ENCODE results near the gene MAGEA3.
"Not testable (repeated sequence)": the region's sequence is repeated elsewhere in the genome, so short reads cannot be mapped to it uniquely, and the experiment has no call there.

Gene MAGEA3, protein sequence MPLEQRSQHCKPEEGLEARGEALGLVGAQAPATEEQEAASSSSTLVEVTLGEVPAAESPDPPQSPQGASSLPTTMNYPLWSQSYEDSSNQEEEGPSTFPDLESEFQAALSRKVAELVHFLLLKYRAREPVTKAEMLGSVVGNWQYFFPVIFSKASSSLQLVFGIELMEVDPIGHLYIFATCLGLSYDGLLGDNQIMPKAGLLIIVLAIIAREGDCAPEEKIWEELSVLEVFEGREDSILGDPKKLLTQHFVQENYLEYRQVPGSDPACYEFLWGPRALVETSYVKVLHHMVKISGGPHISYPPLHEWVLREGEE

DNA sequence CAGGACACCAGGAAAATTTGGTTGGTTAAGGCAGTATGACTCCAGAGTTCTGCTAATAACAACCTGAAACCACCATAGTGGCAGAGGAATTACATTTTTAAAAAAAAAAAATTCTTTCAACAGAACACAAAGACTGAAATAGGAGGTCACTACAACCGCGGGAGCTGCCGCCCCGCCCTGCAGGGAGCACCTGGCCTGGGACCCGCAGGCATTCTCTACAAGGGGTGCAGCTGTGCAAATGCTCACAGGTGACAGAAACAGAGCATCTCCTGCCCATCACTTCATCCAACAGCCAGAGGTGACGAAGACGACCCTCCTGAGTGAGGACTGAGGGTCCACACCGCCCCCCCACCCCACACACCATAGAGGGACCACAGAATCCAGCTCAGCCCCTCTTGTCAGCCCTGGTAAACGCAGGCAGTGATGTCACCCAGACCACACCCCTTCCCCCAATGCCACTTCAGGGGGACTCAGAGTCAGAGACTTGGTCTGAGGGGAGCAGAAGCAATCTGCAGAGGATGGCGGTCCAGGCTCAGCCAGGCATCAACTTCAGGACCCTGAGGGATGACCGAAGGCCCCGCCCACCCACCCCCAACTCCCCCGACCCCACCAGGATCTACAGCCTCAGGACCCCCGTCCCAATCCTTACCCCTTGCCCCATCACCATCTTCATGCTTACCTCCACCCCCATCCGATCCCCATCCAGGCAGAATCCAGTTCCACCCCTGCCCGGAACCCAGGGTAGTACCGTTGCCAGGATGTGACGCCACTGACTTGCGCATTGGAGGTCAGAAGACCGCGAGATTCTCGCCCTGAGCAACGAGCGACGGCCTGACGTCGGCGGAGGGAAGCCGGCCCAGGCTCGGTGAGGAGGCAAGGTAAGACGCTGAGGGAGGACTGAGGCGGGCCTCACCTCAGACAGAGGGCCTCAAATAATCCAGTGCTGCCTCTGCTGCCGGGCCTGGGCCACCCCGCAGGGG, at the start of gene MAGEA3:
Gene MAGEA3, plus strand, starts transcription at position 843 of the 980 bp plus-strand sequence. CDS start 2,039 bp downstream, outside the sequence.
- H3K4me3 ChIP-seq (ENCODE audit: low read depth, low read length); DNase-seq (ENCODE audit: low read depth): not testable (repeated sequence)

DNA sequence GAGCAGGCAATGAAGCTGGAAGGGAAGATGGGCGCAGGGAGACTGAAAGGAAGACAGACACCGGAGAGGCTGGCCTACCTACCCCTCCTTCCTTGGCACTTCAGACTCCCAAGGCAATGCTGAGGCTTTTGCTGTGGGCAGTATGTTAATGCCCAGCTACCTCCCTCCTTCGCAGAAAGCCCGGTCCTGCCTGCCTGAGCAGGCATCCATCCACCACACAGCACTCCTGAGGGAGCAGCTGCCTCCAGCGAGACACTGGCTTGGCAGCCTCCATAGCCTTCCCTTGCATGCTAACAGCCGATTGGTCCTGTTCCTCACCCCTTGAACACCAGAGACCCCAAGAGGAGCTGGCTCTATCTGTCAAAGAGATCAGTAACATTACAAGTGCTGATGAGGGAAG, 46.5 kb upstream of the MAGEA3 start:
- H3K4me3 ChIP-seq (ENCODE audit: low read depth, low read length), result no peak overlapping the region
- no peak for DNase-seq (ENCODE audit: low read depth)

DNA sequence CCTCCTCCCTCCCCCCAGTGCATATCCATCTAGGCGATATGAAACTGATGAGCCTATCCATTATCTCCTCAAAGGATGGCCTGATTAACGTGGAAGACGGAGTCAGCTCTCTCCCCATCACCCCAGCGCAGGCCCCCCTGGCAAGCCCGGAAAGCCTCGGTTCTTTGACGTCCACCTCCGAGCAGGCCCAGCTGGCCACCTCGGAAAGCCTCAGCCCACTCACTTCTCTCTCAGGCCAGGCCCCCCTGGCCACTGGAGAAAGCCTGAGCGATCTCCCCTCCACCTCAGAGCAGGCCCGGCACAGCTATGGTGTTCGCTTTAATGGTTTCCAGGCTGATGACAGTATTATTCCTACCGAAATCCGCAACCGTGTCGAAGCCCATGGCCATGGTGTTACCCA, 46.1 kb upstream of the MAGEA3 start:
- no peak for DNase-seq (ENCODE audit: low read depth)
- no peak overlapping the region for H3K4me3 ChIP-seq (ENCODE audit: low read depth, low read length)

DNA sequence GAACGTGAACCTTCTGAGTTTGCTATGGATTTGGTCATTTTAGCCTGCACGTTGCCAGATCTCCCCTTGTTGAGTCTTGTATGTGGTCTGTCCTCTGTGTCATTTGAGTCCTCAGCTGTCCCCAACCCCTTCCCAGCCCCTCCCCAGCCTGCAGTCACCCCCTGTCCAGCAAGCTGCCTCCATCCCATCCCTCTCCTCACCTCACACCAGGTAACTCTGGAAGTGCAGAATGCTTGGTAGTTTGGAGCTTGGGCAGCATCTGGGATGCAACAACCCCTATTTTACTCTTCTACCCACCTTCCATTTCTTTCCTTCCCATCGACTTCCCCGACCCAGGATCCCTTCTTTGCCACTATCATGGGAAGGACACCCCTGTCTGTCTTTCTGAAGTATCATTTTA, 42.5 kb upstream of the MAGEA3 start:
- no peak overlapping the region for H3K4me3 ChIP-seq (ENCODE audit: low read depth, low read length)
- DNase-seq (ENCODE audit: low read depth), result no peak

DNA sequence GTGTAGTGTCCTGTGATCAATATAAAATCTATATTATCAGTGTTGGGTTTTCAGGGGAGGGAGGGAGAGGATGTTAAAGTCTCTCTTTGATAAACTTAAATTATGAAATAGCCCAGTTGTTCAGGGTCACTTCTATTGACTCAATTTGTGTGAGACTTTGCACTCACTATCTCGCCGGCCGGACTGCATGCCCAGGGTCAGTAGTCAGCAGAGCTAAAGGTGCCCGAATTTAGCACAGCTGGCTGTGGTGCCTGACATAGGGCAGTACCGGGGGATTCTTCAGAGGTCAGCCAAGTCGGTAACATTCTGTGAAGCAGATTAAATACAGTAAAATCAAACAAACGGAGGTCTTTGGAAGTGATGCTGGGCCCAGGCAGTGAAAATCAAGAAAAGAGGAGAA, 41.7 kb upstream of the MAGEA3 start:
- no peak overlapping the region for H3K4me3 ChIP-seq (ENCODE audit: low read depth, low read length)
- no peak for DNase-seq (ENCODE audit: low read depth)

DNA sequence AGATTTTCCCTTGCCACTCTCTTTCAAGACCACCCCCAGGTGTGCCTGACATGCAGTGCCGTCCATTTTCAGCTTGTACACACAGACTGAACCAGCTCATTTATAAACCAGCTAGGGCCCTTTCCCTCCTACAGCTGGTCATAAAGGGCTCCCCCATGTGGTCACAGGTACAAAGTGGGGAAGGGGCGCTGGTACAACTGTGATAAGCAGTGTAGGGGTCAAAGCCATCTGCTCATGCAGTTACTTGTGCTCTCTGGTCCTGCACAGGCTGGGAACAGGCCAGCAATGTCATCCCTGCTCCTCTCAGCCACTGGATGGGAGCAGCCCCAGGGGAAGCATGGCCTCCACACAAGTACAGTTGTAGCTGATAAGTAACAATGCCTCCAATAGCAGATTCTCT, 40.3 kb upstream of the MAGEA3 start:
- DNase-seq (ENCODE audit: low read depth), result no peak
- H3K4me3 ChIP-seq (ENCODE audit: low read depth, low read length), result no peak overlapping the region

DNA sequence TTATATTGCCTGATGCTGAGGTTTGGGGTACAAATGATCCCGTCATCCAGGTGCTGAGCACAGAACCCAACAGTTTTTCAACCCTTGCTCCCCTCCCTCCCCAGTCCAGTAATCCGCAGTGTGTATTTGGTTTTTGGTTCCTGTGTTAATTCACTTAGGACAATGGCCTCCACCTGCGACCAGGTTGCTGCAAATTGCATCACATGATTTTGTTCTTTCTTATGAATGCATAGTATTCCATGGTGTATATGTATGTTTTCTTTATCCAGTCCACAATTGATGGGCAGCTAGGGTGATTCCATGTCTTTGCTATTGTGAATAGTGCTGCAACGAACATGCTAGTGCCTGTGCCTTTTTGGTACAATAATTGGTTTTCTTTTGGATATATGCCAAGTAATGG, 35.5 kb upstream of the MAGEA3 start:
- DNase-seq (ENCODE audit: low read depth), result no peak
- no peak overlapping the region for H3K4me3 ChIP-seq (ENCODE audit: low read depth, low read length)

DNA sequence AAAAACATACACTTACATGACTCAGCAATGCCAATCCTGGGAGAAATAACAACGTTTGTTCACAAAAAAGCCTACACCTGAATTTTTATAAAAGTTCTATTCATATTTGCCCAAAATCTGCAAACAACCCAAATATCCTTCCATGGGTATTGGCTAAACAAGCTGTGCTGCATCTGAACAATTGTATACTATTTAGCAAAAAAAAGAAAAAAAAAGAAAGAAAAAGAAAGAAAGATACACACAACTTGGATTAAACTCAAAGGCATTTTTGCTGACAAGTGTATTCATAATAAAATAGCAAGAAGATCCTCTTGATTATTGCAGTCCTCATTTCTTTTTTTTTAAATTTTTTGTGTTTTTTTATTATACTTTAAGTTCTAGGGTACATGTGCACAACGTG, 24.5 kb upstream of the MAGEA3 start:
- DNase-seq (ENCODE audit: low read depth), result no peak
- H3K4me3 ChIP-seq (ENCODE audit: low read depth, low read length), result no peak overlapping the region

DNA sequence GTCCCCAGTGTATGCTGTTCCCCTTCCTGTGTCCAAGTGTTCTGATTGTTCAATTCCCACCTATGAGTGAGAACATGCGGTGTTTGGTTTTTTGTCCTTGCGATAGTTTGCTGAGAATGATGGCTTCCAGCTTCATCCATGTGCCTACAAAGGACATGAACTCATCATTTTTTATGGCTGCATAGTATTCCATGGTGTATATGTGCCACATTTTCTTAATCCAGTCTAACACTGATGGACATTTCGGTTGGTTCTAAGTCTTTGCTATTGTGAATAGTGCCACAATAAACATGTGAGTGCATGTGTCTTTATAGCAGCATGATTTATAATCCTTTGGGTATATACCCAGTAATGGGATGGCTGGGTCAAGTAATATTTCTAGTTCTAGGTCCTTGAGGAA, 23.9 kb upstream of the MAGEA3 start:
- H3K4me3 ChIP-seq (ENCODE audit: low read depth, low read length); DNase-seq (ENCODE audit: low read depth): not testable (repeated sequence)

DNA sequence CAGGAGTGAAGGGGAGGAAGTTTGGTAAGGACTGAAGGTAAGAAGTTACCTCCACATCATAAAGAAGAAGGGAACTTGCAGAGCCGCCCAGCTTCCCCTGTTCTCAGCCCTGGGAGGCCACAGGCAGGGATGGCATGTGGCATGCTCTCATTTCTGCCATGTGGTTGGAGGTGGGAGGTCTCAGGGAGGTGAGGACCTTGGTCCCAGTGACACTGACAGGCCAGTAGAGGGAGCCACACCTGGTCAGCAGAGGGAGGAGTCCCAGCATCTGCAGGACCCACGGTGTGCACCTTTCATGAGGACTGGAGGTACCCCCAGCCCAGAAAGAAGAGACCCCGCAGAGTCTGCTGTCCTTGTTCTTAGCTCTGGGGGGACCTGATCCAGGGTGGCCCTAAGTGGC, 17.6 kb upstream of the MAGEA3 start:
- DNase-seq (ENCODE audit: low read depth); H3K4me3 ChIP-seq (ENCODE audit: low read depth, low read length): not testable (repeated sequence)

DNA sequence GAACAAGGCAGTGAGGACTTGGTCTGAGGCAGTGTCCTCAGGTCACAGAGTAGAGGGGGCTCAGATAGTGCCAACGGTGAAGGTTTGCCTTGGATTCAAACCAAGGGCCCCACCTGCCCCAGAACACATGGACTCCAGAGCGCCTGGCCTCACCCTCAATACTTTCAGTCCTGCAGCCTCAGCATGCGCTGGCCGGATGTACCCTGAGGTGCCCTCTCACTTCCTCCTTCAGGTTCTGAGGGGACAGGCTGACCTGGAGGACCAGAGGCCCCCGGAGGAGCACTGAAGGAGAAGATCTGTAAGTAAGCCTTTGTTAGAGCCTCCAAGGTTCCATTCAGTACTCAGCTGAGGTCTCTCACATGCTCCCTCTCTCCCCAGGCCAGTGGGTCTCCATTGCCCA, 1.8 kb downstream of the MAGEA3 start:
- not testable (repeated sequence) for H3K4me3 ChIP-seq (ENCODE audit: low read depth, low read length); DNase-seq (ENCODE audit: low read depth)

DNA sequence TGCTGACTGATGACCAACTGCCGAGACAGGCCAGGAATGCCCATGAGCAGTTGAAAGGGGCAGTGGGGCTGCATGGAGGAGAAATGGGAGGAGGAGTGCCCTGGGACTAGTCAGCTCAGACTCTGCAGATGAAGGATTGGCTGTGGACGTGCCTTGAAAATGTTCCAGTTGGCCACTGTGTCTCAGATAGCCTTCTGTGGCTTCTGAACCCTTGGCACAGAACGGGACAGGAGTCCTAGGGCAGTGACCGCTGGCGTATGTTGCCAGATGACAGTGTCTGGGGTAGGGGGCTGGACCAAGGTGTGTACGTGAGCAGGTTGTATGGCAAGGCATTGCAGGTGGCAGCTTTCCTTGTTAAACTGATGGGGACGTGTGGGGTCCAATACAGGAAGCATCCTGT, 7.9 kb downstream of the MAGEA3 start:
- DNase-seq (ENCODE audit: low read depth); H3K4me3 ChIP-seq (ENCODE audit: low read depth, low read length): not testable (repeated sequence)

DNA sequence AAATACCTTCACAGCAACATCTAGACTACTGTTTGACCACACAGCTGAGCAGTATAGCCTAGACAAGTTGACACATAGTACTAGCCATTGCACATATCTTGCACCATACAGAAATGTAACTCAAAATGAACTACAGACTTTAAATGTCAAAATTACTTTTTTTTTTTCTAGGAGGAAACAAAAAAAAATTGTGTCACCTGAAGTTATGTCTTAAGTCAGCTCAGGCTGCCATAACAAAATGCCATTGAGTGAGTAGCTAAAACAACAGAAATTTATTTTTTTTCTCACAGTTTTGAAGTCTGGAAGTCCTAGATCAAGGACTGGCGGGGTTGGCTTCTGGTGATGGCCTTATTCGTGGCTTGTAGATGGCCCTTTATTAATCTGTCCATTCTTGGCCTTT, 10.6 kb downstream of the MAGEA3 start, which contains the start of gene CSAG2:
Gene CSAG2, minus strand, starts transcription at position 101 of the 400 bp plus-strand sequence. CDS start 161 bp downstream, outside the sequence.
- not testable (repeated sequence) for H3K4me3 ChIP-seq (ENCODE audit: low read depth, low read length); DNase-seq (ENCODE audit: low read depth)

DNA sequence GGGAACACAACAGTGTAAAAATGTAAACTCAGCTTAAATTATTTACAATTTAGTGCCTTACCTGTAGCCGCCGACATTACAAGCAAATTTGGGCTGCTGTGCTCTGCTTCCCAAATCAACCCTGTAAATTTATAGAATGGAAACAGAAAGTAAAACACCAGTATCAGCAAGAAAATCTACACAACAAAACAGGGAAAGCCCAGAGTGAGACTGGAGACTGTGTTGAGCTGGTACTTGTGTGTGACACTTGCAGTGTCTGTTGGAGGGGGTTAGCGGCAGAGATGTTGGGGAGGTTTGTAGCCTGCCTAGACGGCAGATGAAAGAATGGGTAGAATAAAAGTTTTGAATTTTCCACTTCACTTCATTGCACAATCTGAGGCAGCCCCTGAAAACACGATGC, 14.6 kb downstream of the MAGEA3 start:
- not testable (repeated sequence) for H3K4me3 ChIP-seq (ENCODE audit: low read depth, low read length); DNase-seq (ENCODE audit: low read depth)

DNA sequence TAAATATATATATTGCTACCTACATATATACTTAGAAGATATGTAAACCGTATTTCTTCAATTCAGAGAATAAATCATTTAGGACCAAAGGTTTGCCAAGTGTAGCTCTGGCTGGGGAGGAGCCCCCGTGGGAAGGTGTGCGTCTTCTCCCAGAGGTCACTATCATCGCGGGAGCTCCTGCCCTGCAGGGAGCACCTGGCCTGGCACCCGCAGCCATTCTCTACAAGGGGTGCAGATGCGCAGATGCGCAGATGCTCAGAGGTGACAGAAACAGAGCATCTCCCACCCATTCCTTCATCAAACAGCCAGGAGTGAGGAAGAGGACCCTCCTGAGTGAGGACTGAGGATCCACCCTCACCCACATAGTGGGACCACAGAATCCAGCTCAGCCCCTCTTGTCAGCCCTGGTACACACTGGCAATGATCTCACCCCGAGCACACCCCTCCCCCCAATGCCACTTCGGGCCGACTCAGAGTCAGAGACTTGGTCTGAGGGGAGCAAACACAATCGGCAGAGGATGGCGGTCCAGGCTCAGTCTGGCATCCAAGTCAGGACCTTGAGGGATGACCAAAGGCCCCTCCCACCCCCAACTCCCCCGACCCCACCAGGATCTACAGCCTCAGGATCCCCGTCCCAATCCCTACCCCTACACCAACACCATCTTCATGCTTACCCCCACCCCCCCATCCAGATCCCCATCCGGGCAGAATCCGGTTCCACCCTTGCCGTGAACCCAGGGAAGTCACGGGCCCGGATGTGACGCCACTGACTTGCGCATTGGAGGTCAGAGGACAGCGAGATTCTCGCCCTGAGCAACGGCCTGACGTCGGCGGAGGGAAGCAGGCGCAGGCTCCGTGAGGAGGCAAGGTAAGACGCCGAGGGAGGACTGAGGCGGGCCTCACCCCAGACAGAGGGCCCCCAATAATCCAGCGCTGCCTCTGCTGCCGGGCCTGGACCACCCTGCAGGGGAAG, 15.5 kb downstream of the MAGEA3 start, which contains the start of gene MAGEA2B:
Gene MAGEA2B, plus strand, starts transcription at position 814 of the 973 bp plus-strand sequence. CDS start 2,479 bp downstream, outside the sequence.
- H3K4me3 ChIP-seq (ENCODE audit: low read depth, low read length); DNase-seq (ENCODE audit: low read depth): not testable (repeated sequence)

DNA sequence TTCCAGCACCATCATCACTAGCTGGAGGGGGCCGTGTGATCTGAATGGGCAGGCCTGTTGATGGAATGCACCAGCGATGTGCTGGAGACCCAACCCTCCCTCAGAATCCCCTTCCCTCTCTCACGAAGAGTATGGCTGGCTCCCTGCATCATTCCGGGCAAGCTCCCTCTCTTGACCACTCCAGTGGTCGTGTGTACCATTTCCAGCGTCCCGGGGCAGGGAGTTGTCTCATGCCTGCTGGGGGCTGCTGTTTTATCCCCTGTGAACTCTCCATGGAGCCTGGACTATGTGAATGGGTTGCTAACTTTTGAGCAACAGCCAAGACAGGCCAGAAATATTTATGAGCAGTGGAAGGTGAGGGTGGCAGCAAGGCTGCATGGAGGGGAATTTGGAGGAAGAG, 26.8 kb downstream of the MAGEA3 start:
- DNase-seq (ENCODE audit: low read depth), result no peak

DNA sequence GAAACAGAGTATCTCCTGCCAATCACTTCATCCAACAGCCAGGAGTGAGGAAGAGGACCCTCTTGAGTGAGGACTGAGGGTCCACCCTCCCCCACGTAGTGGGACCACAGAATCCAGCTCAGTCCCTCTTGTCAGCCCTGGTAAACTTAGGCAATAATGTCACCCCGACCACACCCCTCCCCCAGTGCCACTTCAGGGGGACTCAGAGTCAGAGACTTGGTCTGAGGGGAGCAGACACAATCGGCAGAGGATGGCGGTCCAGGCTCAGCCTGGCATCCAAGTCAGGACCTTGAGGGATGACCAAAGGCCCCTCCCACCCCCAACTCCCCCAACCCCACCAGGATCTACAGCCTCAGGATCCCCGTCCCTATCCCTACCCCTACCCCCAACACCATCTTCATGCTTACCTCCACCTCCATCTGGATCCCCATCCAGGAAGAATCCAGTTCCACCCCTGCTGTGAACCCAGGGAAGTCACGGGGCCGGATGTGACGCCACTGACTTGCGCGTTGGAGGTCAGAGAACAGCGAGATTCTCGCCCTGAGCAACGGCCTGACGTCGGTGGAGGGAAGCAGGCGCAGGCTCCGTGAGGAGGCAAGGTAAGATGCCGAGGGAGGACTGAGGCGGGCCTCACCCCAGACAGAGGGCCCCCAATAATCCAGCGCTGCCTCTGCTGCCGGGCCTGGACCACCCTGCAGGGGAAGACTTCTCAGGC, 34.8 kb downstream of the MAGEA3 start, which contains the start of the genes CSAG1 and MAGEA12:
Gene CSAG1, minus strand, starts transcription at position 461 of the 715 bp plus-strand sequence. CDS start 1,261 bp downstream, outside the sequence.
Gene MAGEA12, plus strand, starts transcription at position 497 of the 715 bp plus-strand sequence. CDS start 2,405 bp downstream, outside the sequence.
- H3K4me3 ChIP-seq (ENCODE audit: low read depth, low read length), result no peak within 1 kb of the TSS
- DNase-seq (ENCODE audit: low read depth), result no peak

More for the DNA sequence above, 26.8 kb downstream of the MAGEA3 start:
- no peak overlapping the region for H3K4me3 ChIP-seq (ENCODE audit: low read depth, low read length)
